VCaP (cell line): Measurements from ENCODE around the gene LAMP1.

Experiments
- H3K27ac ChIP-seq: fragments of 450-650 bp; 2 replicates; pipeline ENCODE4 v1.5.1; 2017
- CTCF ChIP-seq: fragments of 450-650 bp; conservative IDR thresholded peaks from 2 replicates; pipeline ENCODE4 v1.5.1; 2017; ENCODE audit warnings: mild to moderate bottlenecking, moderate library complexity

Gene LAMP1

GRCh38 chr13:113323869-113324268, 26.8 kb downstream of the LAMP1 start:
- H3K27ac ChIP-seq = no peak overlapping the region
- no peak for TF ChIP-seq CTCF

DNA sequence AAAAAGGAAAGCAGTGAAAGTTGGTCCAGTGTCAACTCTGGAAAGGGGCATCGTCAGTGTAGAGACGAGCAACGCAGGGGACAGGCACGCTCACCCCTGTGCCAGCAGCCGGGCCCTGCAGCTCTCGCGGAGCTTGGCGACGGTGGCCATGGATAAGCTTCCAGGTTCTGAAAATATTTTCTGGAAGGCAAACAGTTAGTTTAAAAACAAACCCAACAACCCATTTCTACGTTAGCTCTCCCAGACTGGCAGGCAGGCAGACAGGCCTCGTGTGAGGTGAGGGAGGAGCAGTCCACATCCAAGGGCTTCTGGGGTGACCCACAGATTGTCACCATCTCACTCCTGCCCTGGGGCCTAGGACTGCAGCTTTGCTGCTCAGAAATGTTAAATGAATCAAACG, 27.4 kb downstream of the LAMP1 start:
- no peak for TF ChIP-seq CTCF
- no peak overlapping the region for H3K27ac ChIP-seq

DNA sequence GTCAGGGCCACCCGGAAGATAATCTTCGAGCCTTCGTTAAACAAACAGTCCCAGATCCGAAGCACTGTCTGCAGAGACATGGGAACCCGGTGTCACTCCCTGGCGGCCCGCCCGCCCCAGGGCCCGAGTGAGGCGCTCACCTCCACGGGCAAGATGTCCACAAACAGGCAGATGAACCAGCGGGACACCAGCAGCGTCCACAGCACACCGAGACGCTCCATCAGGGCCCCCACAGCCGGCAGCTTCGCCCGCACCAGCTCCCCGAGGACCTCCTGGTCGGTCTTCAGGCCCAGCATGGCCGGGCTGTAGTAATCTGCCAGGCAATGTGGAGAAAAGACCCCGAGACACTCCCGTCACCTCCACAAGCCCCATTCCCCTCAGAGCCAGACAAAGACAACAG, 28.7 kb downstream of the LAMP1 start:
- H3K27ac ChIP-seq = no peak overlapping the region
- no peak for TF ChIP-seq CTCF

DNA sequence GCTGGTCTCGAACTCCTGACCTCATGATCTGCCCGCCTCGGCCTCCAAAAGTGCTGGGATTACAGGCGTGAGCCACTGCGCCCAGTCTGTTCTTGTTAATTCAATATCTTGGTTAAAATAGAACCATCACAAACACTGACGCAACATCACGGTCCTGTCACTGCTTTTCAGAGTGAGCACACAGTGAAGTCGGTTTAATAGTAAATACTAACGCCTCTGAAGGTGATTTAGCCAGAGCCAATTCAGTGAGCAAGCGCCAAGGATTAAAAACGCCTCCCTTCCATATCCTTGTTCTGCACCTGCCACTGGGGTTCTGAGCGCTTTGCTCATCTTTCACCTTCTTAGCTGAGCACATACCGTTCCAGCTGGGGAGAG, 30.3 kb downstream of the LAMP1 start:
- H3K27ac ChIP-seq = no peak overlapping the region
- no peak for TF ChIP-seq CTCF

GRCh38 chr13:113327766-113328471, 30.9 kb downstream of the LAMP1 start:
- TF ChIP-seq CTCF = no peak
- H3K27ac ChIP-seq = no peak overlapping the region

GRCh38 chr13:113328851-113329250, 31.8 kb downstream of the LAMP1 start:
- TF ChIP-seq CTCF = no peak

DNA sequence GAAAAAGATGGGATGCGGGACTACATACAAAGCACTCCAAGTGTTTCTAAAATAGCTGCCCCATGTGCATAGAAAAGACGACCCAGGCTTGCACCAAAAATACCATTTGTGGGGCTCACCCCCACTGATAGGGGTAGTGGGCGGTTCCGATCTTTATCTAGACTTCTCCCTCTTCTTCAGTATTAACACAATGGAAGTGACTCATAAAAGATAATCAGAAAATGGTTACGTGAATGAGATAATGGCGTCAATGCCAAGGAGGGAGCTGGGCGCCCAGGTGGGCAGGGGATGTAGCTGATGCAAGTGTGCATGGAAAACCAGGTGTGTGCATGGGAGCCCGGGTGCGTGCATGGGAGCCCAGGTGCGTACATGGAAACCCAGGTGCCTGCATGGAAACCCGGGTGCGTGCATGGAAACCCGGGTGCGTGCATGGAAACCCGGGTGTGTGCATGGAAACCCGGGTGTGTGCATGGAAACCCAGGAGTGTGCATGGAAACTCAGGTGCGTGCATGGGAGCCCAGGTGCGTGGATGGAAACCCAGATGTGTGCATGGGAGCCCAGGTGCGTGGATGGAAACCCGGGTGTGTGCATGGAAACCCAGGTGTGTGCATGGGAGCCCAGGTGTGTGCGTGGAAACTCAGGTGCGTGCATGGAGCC, 32.7 kb downstream of the LAMP1 start:
- no peak for TF ChIP-seq CTCF
- no peak overlapping the region for H3K27ac ChIP-seq

More at GRCh38 chr13:113328851-113329250, 31.8 kb downstream of the LAMP1 start:
- H3K27ac ChIP-seq = no peak overlapping the region
